AG08395 (cell line): Measurements from ENCODE around the gene CEBPG.

Source experiments
- DNase-seq: peaks from one replicate; pipeline ENCODE4 v3.0.0; 2012; ENCODE audit warnings: mixed read lengths, low spot score

Gene CEBPG

GRCh38 chr19:33405553-33406461 is 32.3 kb downstream of the CEBPG start:
- no peak for DNase-seq

- peak; percentile 86 for DNase-seq
These were observed 33.1 kb downstream of the CEBPG start for GRCh38 chr19:33406521-33407139.

- no peak for DNase-seq
These were observed 33.6 kb downstream of the CEBPG start for GRCh38 chr19:33407140-33407551.

GRCh38 chr19:33407716-33408115 is 34.2 kb downstream of the CEBPG start:
- DNase-seq: no peak

DNA sequence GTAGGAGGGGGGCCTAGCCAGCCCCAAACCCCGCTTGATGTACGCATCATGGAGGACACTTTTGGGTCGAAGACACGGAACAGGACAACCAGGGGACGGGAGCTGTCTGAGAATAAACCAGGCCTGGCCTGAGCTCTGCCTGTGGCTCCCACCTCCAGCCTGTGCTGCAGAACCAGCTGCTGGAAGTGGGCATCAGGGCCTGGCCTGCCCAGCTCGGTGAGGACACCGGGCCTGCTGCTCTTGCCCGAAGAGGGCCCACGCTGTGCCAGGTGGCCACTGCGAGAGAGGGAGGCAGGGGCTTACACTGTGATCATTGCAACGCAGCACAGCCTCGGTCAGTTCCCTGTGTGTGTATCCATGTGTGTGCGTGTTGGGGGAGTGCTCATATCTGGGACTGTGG is 34.6 kb downstream of the CEBPG start:
- DNase-seq: no peak

- no peak for DNase-seq
These were observed 35.3 kb downstream of the CEBPG start for GRCh38 chr19:33408538-33409434.

DNA sequence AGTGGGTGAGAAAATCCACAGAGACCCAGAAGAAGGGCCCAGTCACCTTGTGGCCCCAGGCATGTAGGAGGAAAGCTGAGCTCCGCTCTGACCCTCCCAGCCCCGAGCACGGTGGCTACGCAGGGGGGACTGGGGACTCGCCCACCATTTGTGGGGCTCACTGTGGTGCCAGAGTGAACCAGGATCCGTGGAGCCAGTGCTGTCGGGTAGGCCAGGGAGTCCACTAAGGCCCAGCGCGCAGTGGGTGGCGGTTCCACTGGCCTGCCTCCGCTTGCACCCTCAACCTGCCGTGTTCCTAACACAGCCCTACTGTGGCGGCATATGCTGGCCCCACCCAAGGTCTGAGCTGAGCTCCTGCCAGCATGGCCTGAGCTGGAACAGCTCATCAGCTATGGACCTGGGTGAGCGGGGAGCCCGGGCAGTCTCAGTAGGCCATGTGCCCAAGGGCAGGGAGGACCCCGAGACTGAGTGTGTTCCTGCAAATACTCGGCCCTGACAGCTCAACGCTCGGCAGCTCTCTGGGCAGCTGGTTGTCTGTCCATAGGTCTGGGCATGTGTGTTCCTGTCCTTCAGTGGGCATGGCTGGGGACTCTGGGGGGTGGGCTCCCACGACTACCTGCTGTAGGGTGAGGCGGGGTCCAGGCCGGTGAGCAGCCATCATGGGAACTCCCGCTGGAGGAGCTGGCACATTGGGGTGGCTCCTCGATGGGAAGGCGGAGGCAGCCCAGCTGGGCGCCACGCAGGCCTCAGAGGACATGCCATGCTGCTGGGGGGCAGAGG is 36.6 kb downstream of the CEBPG start:
- no peak for DNase-seq

DNA sequence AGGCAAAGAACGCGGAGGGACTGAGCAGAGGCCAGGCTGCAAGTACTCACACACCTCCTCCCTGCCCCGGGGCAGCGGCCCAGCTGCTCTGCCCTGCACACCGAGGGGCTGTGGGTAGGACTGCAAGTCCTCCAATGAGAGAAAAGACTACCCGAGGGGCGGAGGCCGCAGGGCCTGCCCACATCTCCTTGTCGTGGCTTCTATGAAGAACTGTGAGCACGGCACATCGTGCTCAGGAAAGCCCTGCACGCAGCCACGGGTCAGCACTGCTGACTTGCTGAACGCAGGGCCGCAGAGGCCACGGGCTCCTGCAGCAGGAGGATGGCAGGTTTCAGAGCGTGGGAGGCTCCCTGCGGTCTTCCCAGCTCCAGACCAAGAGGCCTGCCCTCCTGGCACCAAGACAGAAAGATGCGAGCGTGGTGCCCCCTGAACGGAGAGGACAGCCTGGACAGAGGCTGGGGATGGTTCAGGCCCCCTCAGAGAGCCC is 37.4 kb downstream of the CEBPG start:
- DNase-seq: no peak

DNA sequence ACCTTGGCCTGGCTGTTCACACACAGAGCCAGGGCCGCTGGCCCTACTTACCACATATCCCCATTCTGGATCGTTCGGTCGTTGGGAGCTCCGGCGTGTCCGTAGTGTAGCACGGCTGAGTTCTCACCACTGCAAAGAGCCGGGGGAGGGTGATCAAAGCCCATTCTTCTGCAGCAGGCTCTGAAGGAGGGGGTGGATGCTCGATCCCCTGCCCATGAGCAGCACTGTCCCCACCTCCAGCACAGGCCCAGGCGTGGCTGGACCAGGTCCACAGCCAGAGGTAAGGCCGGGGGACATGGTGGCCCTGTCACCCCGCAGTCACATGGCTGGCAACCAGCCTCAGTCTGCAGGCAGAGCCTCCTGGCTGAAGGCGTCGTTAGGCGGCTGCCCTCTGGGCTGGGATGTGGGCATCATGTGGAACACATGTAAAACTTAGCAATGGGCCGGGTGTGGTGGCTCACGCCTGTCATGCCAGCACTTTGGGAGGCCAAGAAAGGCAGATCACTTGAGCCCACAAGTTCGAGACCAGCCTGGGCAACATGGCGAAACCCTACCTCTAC is 38.2 kb downstream of the CEBPG start:
- DNase-seq: no peak

GRCh38 chr19:33412601-33413425 is 39.3 kb downstream of the CEBPG start:
- DNase-seq: no peak

GRCh38 chr19:33413426-33413725 is 39.9 kb downstream of the CEBPG start:
- no peak for DNase-seq

DNA sequence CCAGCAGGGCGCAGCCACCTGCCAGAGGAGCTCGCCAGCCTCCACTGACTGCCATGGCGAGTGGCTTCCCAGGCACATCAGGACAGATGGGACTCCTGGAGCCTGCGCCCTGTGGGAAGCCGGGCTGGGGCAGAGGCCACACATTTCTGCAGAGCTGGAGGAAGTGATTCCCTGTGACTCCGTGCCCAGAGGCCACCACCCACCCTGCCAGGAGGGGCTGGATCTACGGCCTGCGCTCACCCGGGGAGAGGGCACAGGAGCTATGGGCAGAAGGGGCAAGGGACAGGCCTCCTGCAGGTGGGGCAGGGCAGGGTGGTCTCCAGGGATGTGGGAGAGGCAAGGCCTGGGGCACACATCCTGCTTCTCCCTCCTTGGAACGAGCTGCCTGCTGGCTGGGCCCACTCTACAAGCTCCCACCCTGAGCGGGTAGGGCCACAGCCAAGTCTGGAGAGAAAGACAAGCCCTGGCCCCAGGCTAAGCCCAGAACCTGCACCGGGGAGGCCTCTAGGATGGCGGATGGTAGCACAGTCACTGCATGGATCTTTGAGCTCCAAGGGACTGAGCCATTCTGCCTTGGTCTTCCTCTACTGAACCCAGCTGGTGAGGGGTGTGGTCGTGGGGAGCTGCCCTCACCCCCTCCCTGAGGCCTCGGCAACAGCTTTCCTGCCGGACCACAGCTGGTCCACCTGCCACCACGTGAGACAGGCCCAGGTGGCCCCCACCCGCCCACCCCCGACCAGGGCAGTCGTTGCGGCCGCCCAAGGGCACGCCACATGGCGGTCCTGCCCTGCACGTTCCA is 40.6 kb downstream of the CEBPG start:
- DNase-seq: no peak

- DNase-seq: no peak
These were observed 41.4 kb downstream of the CEBPG start for GRCh38 chr19:33414667-33415605.

GRCh38 chr19:33416307-33417215 is 43.1 kb downstream of the CEBPG start:
- DNase-seq: peak; percentile 66

GRCh38 chr19:33417751-33418150 is 44.2 kb downstream of the CEBPG start:
- no peak for DNase-seq

- DNase-seq: no peak
These were observed 45.0 kb downstream of the CEBPG start for GRCh38 chr19:33418461-33418860.
